Smooth muscle cell of the brain vasculature (primary cell): ENCODE measurements around the gene CAPN9.
"Not testable (repeated sequence)": the region's sequence is repeated elsewhere in the genome, so short reads cannot be mapped to it uniquely, and the experiment has no call there.

Experiments
- DNase-seq: peaks from one replicate; pipeline ENCODE4 v3.0.0-alpha.2; 2012; ENCODE audit warnings: low read depth, low spot score

CAPN9 gene, protein sequence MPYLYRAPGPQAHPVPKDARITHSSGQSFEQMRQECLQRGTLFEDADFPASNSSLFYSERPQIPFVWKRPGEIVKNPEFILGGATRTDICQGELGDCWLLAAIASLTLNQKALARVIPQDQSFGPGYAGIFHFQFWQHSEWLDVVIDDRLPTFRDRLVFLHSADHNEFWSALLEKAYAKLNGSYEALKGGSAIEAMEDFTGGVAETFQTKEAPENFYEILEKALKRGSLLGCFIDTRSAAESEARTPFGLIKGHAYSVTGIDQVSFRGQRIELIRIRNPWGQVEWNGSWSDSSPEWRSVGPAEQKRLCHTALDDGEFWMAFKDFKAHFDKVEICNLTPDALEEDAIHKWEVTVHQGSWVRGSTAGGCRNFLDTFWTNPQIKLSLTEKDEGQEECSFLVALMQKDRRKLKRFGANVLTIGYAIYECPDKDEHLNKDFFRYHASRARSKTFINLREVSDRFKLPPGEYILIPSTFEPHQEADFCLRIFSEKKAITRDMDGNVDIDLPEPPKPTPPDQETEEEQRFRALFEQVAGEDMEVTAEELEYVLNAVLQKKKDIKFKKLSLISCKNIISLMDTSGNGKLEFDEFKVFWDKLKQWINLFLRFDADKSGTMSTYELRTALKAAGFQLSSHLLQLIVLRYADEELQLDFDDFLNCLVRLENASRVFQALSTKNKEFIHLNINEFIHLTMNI

DNA sequence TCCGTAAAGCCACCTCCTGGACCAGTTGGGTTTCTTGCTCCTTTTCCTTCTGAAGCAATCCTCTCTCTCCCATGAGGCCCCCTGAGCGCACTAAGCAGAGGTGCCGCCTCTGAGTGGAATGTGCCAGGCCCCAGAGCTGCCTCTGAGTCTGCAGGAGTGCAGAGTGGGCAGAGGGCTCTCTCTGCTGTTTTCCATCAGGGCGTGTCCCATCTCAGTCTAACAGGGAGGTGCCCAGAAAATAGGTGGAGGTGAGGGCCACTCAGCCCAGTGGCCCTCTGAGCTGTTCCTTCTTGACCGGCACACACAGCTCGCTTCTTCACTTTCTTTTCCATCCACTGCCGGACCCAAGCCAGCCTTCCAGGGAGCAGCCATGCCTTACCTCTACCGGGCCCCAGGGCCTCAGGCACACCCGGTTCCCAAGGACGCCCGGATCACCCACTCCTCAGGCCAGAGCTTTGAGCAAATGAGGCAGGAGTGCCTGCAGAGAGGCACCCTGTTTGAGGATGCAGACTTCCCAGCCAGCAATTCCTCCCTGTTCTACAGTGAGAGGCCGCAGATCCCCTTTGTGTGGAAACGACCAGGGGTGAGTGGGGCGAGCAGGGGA lies at the start of gene CAPN9:
TSS of gene CAPN9 (plus strand) at position 262 of the 604 bp plus-strand sequence. CDS start at position 371, 109 bp downstream.
- DNase-seq: no peak

DNA sequence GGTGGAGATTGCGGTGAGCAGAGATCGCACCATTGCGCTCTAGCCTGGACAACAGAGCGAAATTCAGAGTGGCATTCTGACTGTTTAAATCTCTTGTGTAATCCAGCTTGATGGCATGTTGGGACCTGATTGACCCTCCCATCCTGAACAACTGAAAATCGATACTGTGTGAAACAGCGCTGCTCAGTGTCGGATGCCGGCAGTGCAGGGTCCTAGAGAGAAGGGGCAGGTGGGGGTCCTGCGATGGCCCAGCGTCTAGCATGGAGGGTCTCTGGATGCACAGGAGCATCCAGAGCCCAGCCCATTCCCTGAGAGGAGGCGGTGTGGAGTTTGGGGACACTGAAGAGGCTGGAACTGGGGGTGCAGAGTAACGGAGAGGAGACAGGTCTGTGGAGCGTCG lies 49.1 kb upstream of the CAPN9 start:
- no peak for DNase-seq

- not testable (repeated sequence) for DNase-seq
These were observed 48.2 kb upstream of the CAPN9 start for GRCh38 chr1:230698964-230699363.

GRCh38 chr1:230699716-230700115 lies 47.5 kb upstream of the CAPN9 start:
- no peak for DNase-seq

DNA sequence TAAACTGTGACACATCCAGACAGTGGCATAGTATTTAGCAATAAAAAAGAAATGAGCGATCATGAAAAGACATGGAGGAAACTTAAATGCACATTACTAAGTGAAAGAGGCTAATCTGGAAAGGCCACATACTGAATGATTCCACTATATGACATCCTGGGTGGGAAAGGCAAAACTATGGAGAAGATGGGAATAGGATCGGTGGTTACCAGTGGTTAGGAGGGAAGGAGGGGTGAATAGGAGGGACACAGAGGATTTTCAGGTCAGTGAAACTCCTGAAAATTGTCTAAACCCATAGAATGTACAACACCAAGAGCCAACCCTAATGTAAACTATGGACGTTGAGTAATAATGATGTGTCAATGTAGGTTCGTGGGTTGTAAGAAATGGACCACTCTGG lies 47.1 kb upstream of the CAPN9 start:
- DNase-seq: no peak

DNA sequence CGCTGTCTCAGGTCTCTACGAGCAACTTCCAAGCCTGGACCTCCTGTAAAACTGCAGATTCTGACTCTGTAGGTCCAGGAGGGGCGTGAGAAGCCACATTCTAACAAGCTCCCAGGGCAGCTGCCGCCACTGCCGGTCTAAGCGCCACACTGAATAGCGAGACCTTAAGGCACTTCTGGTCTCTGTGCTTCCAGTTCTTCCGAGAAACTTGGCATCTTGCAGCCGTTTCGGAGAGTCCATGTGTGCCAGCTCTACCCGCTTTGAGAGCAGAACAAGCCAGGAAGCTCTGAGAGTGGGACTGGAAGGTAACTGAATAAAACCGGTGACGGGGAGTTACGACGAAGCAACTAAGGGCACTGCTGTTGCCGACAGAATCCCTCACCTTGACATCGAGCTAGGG lies 45.8 kb upstream of the CAPN9 start:
- DNase-seq: no peak

GRCh38 chr1:230701895-230702768 lies 45.1 kb upstream of the CAPN9 start:
- no peak for DNase-seq

DNA sequence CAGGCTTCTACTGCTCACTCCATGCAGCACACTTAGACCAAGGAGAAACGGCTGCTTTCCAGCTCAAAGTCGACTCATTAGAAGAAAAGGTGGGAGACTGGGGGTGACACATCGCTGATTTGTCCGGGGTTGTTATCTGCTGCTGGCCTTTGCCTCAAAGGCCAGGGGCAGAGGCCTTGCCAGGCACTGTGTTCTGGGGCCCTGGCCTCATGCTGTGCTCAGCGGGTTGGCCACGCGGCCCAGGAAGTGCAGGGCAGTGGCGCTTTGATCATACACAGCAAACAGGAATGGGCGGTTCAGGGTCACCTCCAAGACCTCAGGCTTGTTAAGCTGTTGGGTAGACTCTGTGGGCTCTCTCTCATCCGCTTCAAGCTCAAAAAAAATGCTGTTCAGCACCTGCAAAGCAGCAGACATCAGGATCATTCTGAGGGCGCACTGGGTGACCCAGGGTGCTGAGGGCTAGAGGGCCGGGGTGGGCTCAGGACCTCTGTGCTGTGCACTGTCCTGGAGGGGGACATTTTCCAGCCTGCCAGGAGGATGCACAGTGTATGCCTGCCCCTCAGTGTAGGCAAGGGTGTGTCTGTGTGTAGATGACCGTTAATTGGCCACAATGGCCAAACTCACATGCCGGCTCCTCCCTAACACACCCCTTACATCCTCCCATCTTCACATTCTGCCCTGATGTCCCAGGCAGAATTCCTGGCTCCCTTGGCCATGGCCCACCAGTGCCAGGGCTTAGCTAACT lies 44.1 kb upstream of the CAPN9 start:
- DNase-seq: no peak

DNA sequence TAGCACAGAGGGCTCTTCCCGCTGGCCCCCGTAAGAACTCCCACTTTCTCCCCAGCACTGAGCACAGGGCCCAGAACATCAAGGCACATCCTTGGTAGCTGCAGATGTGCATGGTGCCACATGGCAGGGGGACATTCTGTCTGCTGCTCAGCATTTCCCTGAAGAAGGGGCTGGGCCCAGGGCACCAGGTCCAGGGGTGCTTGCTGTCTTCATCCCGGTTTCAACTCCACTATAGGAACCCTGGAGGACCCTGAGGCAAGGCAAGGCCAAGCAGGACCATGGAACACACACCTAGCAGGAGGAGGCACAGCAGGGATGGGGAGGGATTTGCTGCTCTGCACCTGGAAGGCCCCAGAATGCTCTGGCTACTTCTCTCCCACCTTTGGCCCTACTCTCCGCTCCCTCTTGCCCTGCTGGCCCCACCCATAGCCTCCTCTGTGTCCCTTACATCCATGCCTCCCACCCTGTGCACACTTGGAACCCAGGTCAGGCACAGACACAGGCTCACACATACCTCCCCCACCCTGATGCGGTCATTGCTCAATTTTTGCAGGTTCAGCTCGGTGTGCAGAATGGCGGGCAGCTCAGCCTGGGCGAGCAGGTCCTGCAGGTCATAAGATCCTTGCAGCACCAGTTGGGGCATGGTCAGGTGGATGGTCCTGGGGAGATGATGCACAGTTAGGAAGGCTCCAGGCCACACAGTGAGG lies 43.4 kb upstream of the CAPN9 start:
- DNase-seq: no peak

DNA sequence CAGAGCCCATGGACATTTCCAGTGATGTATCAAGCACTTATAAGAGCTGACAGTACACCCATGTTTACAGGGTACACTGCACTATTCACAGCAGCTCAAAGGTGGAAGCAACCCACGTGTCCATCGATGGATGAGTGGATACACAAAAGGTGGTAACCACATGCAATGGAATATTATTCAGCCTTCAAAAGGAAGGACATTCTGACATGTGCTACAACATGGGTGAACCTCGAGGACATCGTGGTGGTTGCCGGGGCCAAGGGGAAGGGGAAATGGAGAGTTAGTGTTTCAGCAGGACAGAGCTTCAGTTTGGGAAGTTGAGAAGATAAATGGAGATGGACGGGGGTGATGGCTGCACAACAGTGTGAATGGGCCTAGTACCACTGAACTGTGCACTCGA lies 42.4 kb upstream of the CAPN9 start:
- no peak for DNase-seq

DNA sequence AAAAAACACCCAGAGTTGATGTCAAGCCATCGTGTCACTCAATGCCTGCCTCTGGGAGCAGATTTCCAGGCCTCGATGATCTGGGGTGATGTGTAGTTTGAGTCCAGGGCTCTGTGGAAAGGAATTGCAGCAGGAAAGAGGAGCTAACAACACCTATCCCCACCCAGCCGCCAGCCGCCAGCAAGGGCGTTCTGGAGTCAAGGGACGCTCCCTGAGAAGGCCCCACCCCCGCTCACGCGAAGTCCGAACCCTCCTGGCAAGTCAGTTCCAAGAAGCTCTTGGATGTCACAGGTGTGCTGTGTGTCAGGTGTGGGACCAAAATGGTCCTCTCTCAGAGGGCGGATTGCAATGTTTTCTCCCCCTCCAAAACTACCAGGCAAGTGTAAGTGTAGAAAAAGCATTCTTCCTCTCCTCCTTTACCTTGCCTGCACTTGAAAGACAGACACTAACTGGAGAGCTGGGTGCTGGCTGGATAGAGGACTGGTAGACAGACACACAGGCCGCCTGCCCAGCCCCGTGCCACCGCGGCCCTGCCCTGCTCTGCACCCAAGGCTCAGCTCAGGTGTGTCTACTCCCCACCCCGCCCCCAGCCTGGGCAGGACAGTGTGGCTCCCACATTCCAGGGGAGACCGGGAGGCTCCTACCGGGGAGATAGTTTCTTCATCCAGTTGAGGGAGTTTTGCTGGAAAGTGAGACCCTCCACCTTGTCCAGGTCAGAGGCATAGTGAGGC lies 41.7 kb upstream of the CAPN9 start:
- DNase-seq: no peak

DNA sequence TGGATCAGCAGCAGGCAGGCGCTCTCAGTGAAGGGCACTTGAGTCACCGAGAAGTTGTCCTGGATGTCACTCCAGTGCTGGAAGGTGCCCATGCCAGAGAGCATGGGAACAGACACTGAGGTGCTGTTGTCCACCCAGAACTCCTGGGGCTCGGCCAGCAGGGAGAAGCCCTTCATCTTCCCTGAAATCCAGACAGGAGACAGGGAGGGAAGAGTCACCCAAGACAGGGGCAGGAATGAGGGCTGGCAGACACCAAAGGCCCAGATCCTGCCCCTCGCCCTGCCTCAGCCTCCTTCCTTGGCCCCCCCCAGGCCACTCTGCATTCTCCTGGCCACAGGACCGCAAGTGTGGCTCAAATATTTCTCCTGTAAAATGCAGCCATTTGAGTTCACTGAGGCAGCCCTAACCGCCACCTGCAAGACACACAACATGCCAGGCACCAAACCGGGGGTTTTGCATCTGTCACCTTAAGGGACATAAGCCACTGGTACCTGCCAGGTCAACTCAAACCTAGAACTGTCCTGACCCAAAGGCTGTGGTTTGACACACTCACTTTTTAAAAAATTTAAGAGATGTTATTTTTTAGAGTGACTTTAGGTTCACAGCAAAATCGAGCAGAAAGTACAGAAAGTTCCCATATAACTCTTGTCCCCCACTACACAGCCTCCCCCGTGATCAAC lies 41.0 kb upstream of the CAPN9 start:
- DNase-seq: no peak

- DNase-seq: no peak
These were observed 40.1 kb upstream of the CAPN9 start for GRCh38 chr1:230706887-230707731.

GRCh38 chr1:230707732-230708630 lies 39.2 kb upstream of the CAPN9 start:
- no peak for DNase-seq

DNA sequence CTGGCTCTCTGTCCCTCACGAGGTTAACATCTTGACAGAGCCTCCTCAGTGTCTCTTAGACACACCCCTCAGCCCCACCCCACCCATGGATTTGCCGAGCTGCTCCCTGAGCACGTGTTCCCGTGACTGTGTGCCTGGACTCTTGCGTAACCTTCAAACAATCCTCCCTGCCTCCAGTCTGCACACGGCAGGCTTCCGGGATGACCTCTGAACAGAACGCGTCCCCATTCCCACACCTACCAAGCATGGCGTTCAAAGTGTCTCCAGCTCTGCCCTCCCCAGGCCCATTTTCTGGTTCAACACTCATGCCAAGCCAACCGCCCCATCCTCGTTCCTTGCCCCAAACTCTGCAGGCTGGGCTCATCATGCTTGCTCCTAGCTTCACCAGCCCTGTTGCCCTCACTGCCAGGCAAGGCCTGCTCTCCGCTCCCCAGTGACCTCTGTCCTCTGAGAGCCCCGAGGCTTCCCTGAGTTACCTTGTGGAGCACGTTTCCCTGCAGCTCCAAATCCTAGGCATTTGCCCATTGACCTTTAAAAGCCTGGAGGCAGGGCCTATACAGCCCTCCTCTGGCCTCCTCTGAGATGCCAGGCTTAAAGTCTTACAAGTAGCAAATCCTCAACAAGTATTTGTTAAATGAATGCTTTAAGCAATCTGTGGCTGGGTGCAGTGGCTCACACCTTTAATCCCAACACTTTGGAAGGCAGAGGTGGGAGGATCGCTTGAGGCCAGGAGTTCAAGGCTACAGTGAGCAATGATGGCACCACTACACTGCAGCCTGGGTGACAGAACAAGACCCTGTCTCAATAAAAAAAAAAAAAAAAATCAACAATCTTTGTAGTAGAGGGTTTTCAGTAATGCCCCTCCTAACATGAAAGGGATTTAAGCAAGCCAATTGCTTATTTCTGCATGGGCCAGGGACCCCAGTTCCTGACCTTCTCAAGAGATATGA lies 38.3 kb upstream of the CAPN9 start:
- no peak for DNase-seq
